Activated naive CD4-positive, alpha-beta T cell (primary cell): Measurements from ENCODE around the gene PCLAF.

Experiments
- DNase-seq, 4 experiments: peaks; one replicate each; lab custom pipeline; 2025; lab: John Stamatoyannopoulos, UW

PCLAF gene

GRCh38 chr15:64315216-64315615 lies 66.0 kb downstream of the PCLAF start:
- no peak for DNase-seq

- DNase-seq = no peak
Measured at GRCh38 chr15:64314456-64314855, 66.8 kb downstream of the PCLAF start.
